GM19455 (cell line): ENCODE results near the gene HBG2.
"Not testable (repeated sequence)": the region's sequence is repeated elsewhere in the genome, so short reads cannot be mapped to it uniquely, and the experiment has no call there.

Source experiments
- ATAC-seq: cut with Tn5 transposase; IDR thresholded peaks from one replicate; pipeline ENCODE4 v1.9.1; 2021; ENCODE audit not compliant: unreplicated experiment

Gene HBG2

DNA sequence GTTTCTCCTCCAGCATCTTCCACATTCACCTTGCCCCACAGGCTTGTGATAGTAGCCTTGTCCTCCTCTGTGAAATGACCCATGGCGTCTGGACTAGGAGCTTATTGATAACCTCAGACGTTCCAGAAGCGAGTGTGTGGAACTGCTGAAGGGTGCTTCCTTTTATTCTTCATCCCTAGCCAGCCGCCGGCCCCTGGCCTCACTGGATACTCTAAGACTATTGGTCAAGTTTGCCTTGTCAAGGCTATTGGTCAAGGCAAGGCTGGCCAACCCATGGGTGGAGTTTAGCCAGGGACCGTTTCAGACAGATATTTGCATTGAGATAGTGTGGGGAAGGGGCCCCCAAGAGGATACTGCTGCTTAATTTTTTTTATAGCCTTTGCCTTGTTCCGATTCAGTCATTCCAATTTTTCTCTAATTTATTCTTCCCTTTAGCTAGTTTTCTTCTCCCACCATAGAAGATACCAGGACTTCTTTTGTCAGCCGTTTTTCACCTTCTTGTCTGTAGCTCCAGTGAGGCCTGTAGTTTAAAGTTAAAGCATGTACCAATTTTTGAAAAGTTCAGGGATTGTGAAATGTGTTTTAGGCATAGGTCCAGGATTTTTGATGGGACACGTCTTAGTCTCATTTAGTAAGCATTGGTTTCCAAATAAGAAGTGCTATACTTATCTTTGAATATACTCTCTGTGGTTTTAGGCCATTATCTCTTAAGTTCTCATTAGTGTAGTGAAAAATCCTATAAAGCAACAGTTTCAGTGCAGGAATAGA is at the start of gene HBG2:
Gene HBG2, minus strand, starts transcription at position 136 of the 768 bp plus-strand sequence. Its CDS starts 53 bp downstream, at position 83.
- not testable (repeated sequence) for ATAC-seq

GRCh38 chr11:5304046-5304445 is 49.5 kb upstream of the HBG2 start:
- ATAC-seq = no peak

DNA sequence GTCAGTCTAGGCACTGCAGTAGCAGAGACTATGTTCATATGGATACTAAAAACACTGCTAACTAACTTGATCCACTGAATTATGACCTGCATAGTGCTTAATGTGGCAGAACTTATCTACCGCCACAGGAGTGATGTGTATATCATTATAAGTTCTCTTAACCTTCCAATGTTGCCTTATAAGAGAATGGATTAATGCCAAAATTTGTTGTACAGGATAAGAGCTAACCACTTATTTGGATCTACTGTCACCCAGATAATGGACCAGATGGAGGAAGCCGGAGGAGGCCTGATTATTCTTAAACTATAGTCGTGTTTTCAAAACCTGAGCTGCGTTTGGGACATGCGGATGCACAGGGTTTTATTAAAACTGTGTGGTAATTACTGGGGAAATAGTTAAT is 49.0 kb upstream of the HBG2 start:
- ATAC-seq = no peak

DNA sequence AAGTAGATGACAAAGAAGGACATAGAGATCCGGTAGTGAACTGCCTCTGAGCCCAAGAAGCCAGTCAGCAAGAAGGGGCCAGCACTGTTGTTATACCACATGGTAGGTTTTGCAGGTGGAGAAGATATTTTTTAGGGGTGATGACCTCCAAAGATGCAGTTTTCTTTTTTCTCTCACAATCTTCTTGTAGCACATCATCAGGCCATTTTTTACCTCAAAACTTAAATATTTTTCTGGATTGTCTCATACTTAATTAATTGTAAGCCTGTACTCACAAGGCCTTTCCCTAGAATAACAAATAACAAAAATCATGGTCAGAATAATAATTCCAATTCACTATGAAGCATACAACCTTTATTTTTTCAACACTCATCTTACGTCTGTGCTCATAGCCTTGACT is 47.3 kb upstream of the HBG2 start, which contains the start of gene OR51B4:
Gene OR51B4, minus strand, starts transcription at position 101 of the 400 bp plus-strand sequence. Its CDS starts 0 bp downstream, at position 101.
- ATAC-seq = no peak

DNA sequence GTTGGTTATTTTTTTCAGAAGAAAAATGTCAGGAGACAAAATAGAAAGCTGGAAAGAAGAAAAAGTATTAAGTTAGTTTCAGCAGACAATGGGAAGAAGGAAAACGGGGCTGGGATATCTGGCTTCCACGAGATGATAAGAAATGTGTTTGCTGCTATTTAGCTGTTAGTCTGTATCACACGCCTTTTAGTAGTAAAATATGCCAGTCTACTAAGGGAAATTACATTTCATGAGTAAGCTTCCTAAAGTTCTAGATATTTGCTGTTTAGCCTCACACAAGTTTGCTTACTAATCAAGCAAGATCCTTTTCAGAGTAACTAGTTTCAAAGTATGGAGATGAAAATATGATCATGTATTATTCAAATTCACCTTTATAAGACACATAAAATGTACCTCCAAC is 45.7 kb upstream of the HBG2 start:
- no peak for ATAC-seq

DNA sequence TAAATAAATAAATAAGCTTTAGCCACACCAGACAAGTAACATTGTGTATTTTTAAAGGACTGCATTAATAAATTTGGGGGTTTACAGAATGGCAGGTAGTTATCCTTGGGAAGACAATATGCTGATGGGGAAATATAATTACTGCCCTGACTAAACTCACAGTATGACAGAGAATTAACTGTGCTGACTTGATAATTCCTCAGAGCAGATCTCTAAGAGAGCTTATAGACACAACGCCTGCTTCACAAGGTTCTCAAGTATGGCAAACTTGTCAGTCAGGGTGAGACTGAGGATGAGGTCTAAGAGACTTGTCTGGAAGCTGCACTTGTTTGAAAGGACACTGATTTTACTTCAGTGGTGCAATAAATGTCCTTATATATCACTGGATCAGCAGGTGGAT is 43.9 kb upstream of the HBG2 start:
- no peak for ATAC-seq

- no peak for ATAC-seq
Observed at GRCh38 chr11:5297721-5298323, 43.2 kb upstream of the HBG2 start.

GRCh38 chr11:5294342-5294995 is 39.9 kb upstream of the HBG2 start:
- ATAC-seq = not testable (repeated sequence)

GRCh38 chr11:5293028-5293427 is 38.4 kb upstream of the HBG2 start:
- no peak for ATAC-seq

- peak; percentile 84 for ATAC-seq
Observed at GRCh38 chr11:5291207-5291838, 36.7 kb upstream of the HBG2 start.

DNA sequence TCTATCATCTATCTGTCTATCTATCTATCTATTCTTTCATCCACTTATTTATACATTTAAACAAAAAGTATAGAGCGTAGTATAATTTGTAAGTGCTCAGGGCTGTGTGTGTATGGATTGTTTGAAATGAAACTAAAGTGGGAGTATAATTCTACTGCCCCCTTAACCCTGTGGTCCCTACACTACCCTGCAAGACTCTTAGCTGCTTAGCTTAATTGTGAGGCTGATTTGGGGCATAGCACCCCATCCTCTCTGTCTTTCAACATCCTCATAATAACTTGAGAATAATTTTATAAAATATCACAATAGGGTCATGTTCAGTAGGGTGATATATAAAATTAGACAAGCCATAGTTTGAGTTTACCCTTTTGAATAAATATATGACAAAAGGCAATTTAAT is 35.5 kb upstream of the HBG2 start:
- ATAC-seq = no peak

GRCh38 chr11:5289696-5290095 is 35.1 kb upstream of the HBG2 start:
- ATAC-seq = no peak

DNA sequence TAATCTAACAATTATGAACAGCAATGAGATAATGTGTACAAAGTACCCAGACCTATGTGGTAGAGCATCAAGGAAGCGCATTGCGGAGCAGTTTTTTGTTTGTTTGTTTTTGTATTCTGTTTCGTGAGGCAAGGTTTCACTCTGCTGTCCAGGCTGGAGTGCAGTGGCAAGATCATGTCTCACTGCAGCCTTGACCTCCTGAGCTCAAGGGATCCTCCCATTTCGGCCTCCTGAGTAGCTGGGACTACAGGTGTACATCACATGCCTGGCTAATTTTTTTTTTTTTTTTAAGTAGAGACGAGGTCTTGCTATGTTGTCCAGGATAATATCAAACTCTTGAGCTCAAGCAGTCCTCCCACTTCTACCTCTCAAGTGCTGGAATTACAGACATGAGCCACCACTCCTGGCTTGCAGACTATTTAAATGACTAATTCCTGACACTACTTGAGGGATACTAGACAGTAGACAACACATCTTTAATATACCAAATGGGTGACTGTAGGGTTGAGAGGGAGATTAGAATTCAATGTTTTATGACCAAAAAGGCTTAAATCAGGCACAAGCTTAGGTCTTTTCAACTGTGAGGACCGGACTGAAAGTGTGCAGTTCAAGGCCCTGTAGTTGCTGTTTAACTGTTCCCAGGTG is 34.4 kb upstream of the HBG2 start:
- no peak for ATAC-seq

DNA sequence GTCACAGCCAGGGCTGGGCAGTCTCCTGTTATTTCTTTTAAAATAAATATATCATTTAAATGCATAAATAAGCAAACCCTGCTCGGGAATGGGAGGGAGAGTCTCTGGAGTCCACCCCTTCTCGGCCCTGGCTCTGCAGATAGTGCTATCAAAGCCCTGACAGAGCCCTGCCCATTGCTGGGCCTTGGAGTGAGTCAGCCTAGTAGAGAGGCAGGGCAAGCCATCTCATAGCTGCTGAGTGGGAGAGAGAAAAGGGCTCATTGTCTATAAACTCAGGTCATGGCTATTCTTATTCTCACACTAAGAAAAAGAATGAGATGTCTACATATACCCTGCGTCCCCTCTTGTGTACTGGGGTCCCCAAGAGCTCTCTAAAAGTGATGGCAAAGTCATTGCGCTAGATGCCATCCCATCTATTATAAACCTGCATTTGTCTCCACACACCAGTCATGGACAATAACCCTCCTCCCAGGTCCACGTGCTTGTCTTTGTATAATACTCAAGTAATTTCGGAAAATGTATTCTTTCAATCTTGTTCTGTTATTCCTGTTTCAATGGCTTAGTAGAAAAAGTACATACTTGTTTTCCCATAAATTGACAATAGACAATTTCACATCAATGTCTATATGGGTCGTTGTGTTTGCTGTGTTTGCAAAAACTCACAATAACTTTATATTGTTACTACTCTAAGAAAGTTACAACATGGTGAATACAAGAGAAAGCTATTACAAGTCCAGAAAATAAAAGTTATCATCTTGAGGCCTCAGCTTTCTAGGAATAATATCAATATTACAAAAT is 33.7 kb upstream of the HBG2 start:
- ATAC-seq = no peak

DNA sequence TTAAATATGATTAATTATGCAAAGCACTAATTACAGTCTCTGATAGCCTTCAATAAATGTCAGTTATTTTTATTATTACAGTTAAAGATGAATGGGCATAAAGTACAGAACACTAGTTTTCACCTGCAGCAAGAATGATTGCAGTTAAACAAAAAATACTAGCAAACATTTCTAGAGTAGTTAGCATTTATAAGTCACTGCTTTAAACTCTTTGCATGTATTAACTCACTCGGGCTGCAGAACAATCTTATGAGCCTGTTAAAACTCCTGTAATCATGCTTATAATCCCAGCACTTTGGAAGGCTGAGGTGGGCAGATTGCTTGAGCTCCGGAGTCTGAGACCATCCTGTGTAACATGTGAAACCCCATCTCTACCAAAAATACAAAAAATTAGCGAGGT is 32.3 kb upstream of the HBG2 start:
- ATAC-seq = no peak

- ATAC-seq = no peak
Observed at GRCh38 chr11:5286351-5286750, 31.8 kb upstream of the HBG2 start.

GRCh38 chr11:5285703-5286340 is 31.2 kb upstream of the HBG2 start:
- no peak for ATAC-seq

GRCh38 chr11:5284637-5285036 is 30.1 kb upstream of the HBG2 start:
- no peak for ATAC-seq

DNA sequence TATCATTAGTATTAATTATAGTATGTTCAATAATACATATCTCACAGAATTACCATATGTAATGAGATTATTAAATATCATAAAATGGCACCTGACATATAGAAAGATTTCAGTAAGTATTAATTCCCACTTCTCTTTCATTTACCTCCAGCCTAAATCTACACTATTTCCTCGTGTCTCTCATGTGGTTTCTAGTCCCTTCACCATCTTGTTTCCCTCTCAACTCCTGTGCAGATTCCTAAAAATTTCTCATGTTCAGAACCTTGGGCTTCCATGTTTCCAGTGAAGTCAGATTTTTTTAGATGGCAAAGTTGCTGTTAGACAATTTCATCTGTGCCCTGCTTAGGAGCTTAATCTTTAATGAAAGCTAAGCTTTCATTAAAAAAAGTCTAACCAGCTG is 29.3 kb upstream of the HBG2 start:
- no peak for ATAC-seq

DNA sequence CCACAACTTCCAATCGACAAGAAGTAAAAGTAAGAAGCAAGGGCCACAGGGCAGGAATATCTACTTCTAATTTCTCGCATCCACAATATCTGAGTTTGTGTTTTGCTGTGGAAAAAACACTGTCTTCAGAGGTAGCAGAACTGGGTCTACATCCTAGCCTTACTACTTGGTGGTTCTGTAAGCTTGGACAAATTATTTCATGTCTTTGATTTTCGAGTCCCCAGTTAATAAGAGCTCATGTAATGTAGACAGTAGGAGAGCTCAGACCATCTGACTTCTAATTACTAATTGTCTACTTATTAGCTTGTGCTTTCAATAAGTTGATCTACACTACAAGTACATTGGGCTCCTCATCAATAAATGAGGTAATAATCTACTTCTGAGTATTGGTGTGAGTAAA is 28.5 kb upstream of the HBG2 start:
- ATAC-seq = no peak
